HG03571 (cell line): ENCODE measurements around the gene EIPR1.

Experiments
- ATAC-seq: cut with Tn5 transposase; IDR thresholded peaks from one replicate; pipeline ENCODE4 v1.9.1; 2021; ENCODE audit not compliant: unreplicated experiment

The EIPR1 gene

GRCh38 chr2:3325458-3326181 lies 52.0 kb downstream of the EIPR1 start:
- no peak for ATAC-seq

GRCh38 chr2:3324404-3325281 lies 53.0 kb downstream of the EIPR1 start:
- ATAC-seq, result no peak

GRCh38 chr2:3324036-3324386 lies 53.6 kb downstream of the EIPR1 start:
- ATAC-seq, result no peak

GRCh38 chr2:3323360-3324035 lies 54.1 kb downstream of the EIPR1 start:
- no peak for ATAC-seq

GRCh38 chr2:3322311-3322970 lies 55.2 kb downstream of the EIPR1 start:
- ATAC-seq, result no peak

- ATAC-seq, result no peak
Measured at GRCh38 chr2:3321825-3322224, 55.8 kb downstream of the EIPR1 start.

GRCh38 chr2:3320910-3321605 lies 56.6 kb downstream of the EIPR1 start:
- no peak for ATAC-seq

- ATAC-seq, result no peak
Measured at GRCh38 chr2:3319745-3320566, 57.7 kb downstream of the EIPR1 start.

- ATAC-seq, result no peak
Measured at GRCh38 chr2:3319134-3319533, 58.5 kb downstream of the EIPR1 start.

- ATAC-seq, result no peak
Measured at GRCh38 chr2:3317871-3318590, 59.6 kb downstream of the EIPR1 start.

GRCh38 chr2:3317277-3317685 lies 60.3 kb downstream of the EIPR1 start:
- ATAC-seq, result no peak

GRCh38 chr2:3316456-3317276 lies 61.0 kb downstream of the EIPR1 start:
- ATAC-seq, result no peak

- ATAC-seq, result no peak
Measured at GRCh38 chr2:3314626-3315025, 63.0 kb downstream of the EIPR1 start.

GRCh38 chr2:3313781-3314375 lies 63.7 kb downstream of the EIPR1 start:
- ATAC-seq, result no peak

- no peak for ATAC-seq
Measured at GRCh38 chr2:3312576-3313345, 64.9 kb downstream of the EIPR1 start.

- no peak for ATAC-seq
Measured at GRCh38 chr2:3311601-3312000, 66.0 kb downstream of the EIPR1 start.
